Stomach smooth muscle (tissue), 2 donors: Measurements from ENCODE around the gene SIK3.

ENCODE experiments used
- H3K27ac ChIP-seq: one replicate; pipeline ENCODE4 v1.7.0; 2013; ENCODE audit warnings: mild to moderate bottlenecking, low read length, inconsistent platforms
- H3K27me3 ChIP-seq, 2 donors: one replicate each; pipeline ENCODE4 v1.7.0; 2013; ENCODE audit warnings: low read length in 2 of 2; ENCODE audit not compliant: insufficient read depth in 2 of 2, control insufficient read depth in 1 of 2
- H3K36me3 ChIP-seq, 2 donors: one replicate each; pipeline ENCODE4 v1.7.0; 2013; ENCODE audit warnings: low read length in 2 of 2; ENCODE audit not compliant: control insufficient read depth in 2 of 2, insufficient read depth in 2 of 2
- H3K4me1 ChIP-seq: one replicate; pipeline ENCODE4 v1.7.0; 2013; ENCODE audit warnings: low read length; ENCODE audit not compliant: control insufficient read depth, insufficient read depth
- H3K4me3 ChIP-seq, 2 donors: one replicate each; pipeline ENCODE4 v1.7.0; 2013; ENCODE audit warnings: low read length in 2 of 2
- H3K9ac ChIP-seq, 2 donors: one replicate each; pipeline ENCODE4 v1.7.0; 2013; ENCODE audit warnings: low read length in 2 of 2, mild to moderate bottlenecking in 1 of 2
- H3K9me3 ChIP-seq, 2 donors: one replicate each; pipeline ENCODE4 v1.7.0; 2013; ENCODE audit warnings: low read length in 2 of 2; ENCODE audit not compliant: control insufficient read depth in 2 of 2
- donor health status: healthy.
- donor health status: Pancreatic carcinoma.

The SIK3 gene

GRCh38 chr11:117022526-117022925 lies 75.7 kb downstream of the SIK3 start:
- no peaks in the 10 kb centered on the region for H3K9me3 ChIP-seq
- H3K36me3 ChIP-seq, result no peaks in the 10 kb centered on the region
- H3K9ac ChIP-seq, result no peak overlapping the region
- no peaks in the 10 kb centered on the region for H3K27me3 ChIP-seq
- peaks cover 12% of the 10 kb centered on the region for H3K4me1 ChIP-seq
- no peak overlapping the region for H3K27ac ChIP-seq
- no peak overlapping the region for H3K4me3 ChIP-seq

- H3K27ac ChIP-seq, result no peak overlapping the region
- no peak overlapping the region for H3K9ac ChIP-seq
Observed at GRCh38 chr11:117020869-117021564, 77.2 kb downstream of the SIK3 start.

GRCh38 chr11:117020287-117020686 lies 77.9 kb downstream of the SIK3 start:
- Histone ChIP-seq H3K36me3 (no peaks in the 10 kb centered on the region), H3K4me1 (peaks cover 12% of the 10 kb centered on the region), H3K9ac (no peak overlapping the region), H3K27ac (no peak overlapping the region), H3K27me3 (no peaks in the 10 kb centered on the region), H3K9me3 (no peaks in the 10 kb centered on the region), H3K4me3 (no peak overlapping the region)

More at GRCh38 chr11:117020869-117021564, 77.2 kb downstream of the SIK3 start:
- peaks cover 12% of the 10 kb centered on the region for H3K4me1 ChIP-seq
- no peaks in the 10 kb centered on the region for H3K9me3 ChIP-seq
- no peak overlapping the region for H3K4me3 ChIP-seq
- no peaks in the 10 kb centered on the region for H3K36me3 ChIP-seq
- H3K27me3 ChIP-seq, result no peaks in the 10 kb centered on the region

- Histone ChIP-seq H3K9ac (no peak overlapping the region), H3K27me3 (no peaks in the 10 kb centered on the region), H3K4me1 (peaks cover 11% of the 10 kb centered on the region), H3K36me3 (no peaks in the 10 kb centered on the region), H3K27ac (no peak overlapping the region), H3K4me3 (no peak overlapping the region), H3K9me3 (no peaks in the 10 kb centered on the region)
Observed at GRCh38 chr11:117019871-117020270, 78.4 kb downstream of the SIK3 start.

GRCh38 chr11:117017456-117017855 lies 80.8 kb downstream of the SIK3 start:
- Histone ChIP-seq H3K4me1 (peaks cover 6% of the 10 kb centered on the region), H3K9me3 (no peaks in the 10 kb centered on the region), H3K9ac (no peak overlapping the region), H3K27me3 (no peaks in the 10 kb centered on the region), H3K36me3 (no peaks in the 10 kb centered on the region), H3K27ac (no peak overlapping the region), H3K4me3 (no peak overlapping the region)

GRCh38 chr11:117016747-117017146 lies 81.5 kb downstream of the SIK3 start:
- Histone ChIP-seq H3K4me1 (peaks cover 6% of the 10 kb centered on the region), H3K9me3 (no peaks in the 10 kb centered on the region), H3K36me3 (no peaks in the 10 kb centered on the region), H3K9ac (no peak overlapping the region), H3K4me3 (no peak overlapping the region), H3K27ac (no peak overlapping the region), H3K27me3 (no peaks in the 10 kb centered on the region)

GRCh38 chr11:117016246-117016645 lies 82.0 kb downstream of the SIK3 start:
- no peaks in the 10 kb centered on the region for H3K9me3 ChIP-seq
- H3K27ac ChIP-seq, result no peak overlapping the region
- H3K4me1 ChIP-seq, result peaks cover 5% of the 10 kb centered on the region
- H3K4me3 ChIP-seq, result no peak overlapping the region
- H3K27me3 ChIP-seq, result no peaks in the 10 kb centered on the region
- no peaks in the 10 kb centered on the region for H3K36me3 ChIP-seq
- H3K9ac ChIP-seq, result no peak overlapping the region

- no peaks in the 10 kb centered on the region for H3K9me3 ChIP-seq
- no peak overlapping the region for H3K9ac ChIP-seq
- no peak overlapping the region for H3K4me3 ChIP-seq
- H3K36me3 ChIP-seq, result no peaks in the 10 kb centered on the region
- no peaks in the 10 kb centered on the region for H3K4me1 ChIP-seq
- no peak overlapping the region for H3K27ac ChIP-seq
- H3K27me3 ChIP-seq, result no peaks in the 10 kb centered on the region
Observed at GRCh38 chr11:117011541-117011898, 86.7 kb downstream of the SIK3 start.

GRCh38 chr11:117010808-117011540 lies 87.3 kb downstream of the SIK3 start:
- no peaks in the 10 kb centered on the region for H3K4me1 ChIP-seq
- H3K9ac ChIP-seq, result no peak overlapping the region
- no peaks in the 10 kb centered on the region for H3K9me3 ChIP-seq
- H3K36me3 ChIP-seq, result no peaks in the 10 kb centered on the region
- H3K4me3 ChIP-seq, result no peak overlapping the region
- H3K27me3 ChIP-seq, result no peaks in the 10 kb centered on the region
- no peak overlapping the region for H3K27ac ChIP-seq

GRCh38 chr11:117009905-117010605 lies 88.2 kb downstream of the SIK3 start:
- H3K9me3 ChIP-seq, result no peaks in the 10 kb centered on the region
- H3K4me1 ChIP-seq, result no peaks in the 10 kb centered on the region
- no peaks in the 10 kb centered on the region for H3K27me3 ChIP-seq
- H3K36me3 ChIP-seq, result no peaks in the 10 kb centered on the region
- H3K9ac ChIP-seq, result no peak overlapping the region
- no peak overlapping the region for H3K27ac ChIP-seq
- H3K4me3 ChIP-seq, result no peak overlapping the region

GRCh38 chr11:117005758-117006157 lies 92.5 kb downstream of the SIK3 start:
- Histone ChIP-seq H3K4me3 (no peak overlapping the region), H3K27me3 (no peaks in the 10 kb centered on the region), H3K36me3 (no peaks in the 10 kb centered on the region), H3K4me1 (no peaks in the 10 kb centered on the region), H3K9me3 (no peaks in the 10 kb centered on the region), H3K9ac (no peak overlapping the region), H3K27ac (no peak overlapping the region)
